BLaER1 treated with 17β-estradiol and CSF1 and Interleukin-3, amounts not matched to agents 10 nM and 100 nM (cell line): Measurements from ENCODE around the gene KAT2A.

Experiments
- H3K27ac ChIP-seq, 11 experiments: shearing (Covaris generic); formaldehyde crosslinking; 2 replicates each; pipeline ENCODE4 v1.8.1; 2022
- H3K27me3 ChIP-seq, 11 experiments: shearing (Covaris generic); formaldehyde crosslinking; 2 replicates each; pipeline ENCODE4 v1.8.1; 2022
- H3K36me3 ChIP-seq, 11 experiments: shearing (Covaris generic); formaldehyde crosslinking; 2 replicates each; pipeline ENCODE4 v1.8.1; 2022
- H3K4me1 ChIP-seq, 10 experiments: shearing (Covaris generic); formaldehyde crosslinking; 2 replicates each; pipeline ENCODE4 v1.8.1; 2022
- H3K4me2 ChIP-seq, 11 experiments: shearing (Covaris generic); formaldehyde crosslinking; 2 replicates each; pipeline ENCODE4 v1.8.1; 2022
- H3K4me3 ChIP-seq, 10 experiments: shearing (Covaris generic); formaldehyde crosslinking; 2 replicates each; pipeline ENCODE4 v1.8.1; 2022
- H3K9ac ChIP-seq, 11 experiments: shearing (Covaris generic); formaldehyde crosslinking; 2 replicates each; pipeline ENCODE4 v1.8.1; 2022
- H3K9me3 ChIP-seq, 11 experiments: shearing (Covaris generic); formaldehyde crosslinking; replicated peaks in 1 of 11; 2 replicates each; pipeline ENCODE4 v1.8.1; 2022
- H4K20me1 ChIP-seq, 11 experiments: shearing (Covaris generic); formaldehyde crosslinking; 2 replicates each; pipeline ENCODE4 v1.8.1; 2022
- Cebpa-rat ChIP-seq, 11 experiments: shearing (Covaris generic); IDR thresholded peaks; 2 replicates each; pipeline ENCODE4 v1.8.1; 2022

KAT2A gene

DNA sequence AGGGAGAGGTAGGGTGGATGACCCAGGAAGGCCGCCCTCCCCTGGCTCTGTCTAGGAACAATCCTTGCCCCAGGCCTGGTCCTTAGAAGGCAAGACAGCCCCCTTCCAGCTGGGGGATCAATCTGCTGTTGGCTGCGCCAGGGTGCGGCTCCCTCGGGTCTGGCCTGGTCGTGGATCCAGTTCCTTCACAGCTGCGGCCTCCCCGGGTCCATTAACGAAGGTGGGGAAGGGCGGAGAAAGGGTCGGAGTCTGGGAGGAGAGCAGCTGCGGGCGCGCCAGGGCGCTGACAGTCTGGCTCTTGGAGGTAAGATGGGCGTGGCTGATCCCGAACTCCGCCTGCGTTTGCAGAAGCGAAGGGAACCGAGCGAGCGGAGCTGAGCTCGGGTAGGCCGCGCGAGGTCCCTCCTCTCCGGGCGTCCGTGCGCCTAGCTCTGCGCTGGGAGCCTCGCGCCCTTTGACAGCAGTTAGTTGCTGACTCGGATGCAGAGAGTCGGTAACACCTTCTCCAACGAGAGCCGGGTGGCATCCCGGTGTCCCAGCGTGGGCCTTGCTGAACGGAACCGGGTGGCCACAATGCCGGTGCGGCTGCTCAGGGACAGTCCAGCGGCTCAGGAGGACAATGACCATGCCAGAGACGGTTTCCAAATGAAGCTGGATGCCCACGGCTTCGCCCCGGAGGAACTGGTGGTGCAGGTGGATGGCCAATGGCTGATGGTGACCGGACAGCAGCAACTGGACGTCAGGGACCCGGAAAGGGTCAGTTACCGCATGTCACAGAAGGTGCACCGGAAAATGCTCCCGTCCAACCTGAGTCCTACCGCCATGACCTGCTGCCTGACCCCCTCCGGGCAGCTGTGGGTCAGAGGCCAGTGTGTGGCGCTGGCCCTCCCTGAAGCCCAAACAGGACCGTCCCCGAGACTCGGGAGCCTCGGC is 1.5 kb upstream of the KAT2A start, which contains the start of gene HSPB9:
TSS of gene HSPB9 (plus strand) at position 434 of the 933 bp plus-strand sequence. CDS start at position 481, 47 bp downstream.
- Histone ChIP-seq H3K4me1 (peaks cover 15 to 39% (median 26%) of the 10 kb centered on the region in 10 experiments), H3K27ac (peak within 1 kb of the TSS in 3 of 11 experiments; percentile 28 to 75 (median 36); a peak in 3 of 22 replicates), H3K36me3 (peaks cover 44 to 76% (median 55%) of the 10 kb centered on the region in 11 experiments), H3K9me3 (no peaks in the 10 kb centered on the region), H4K20me1 (peaks cover 0 to 25% (median 2%) of the 10 kb centered on the region in 11 experiments; a peak in 8 of 22 replicates), H3K4me3 (no peak within 1 kb of the TSS), H3K27me3 (no peaks in the 10 kb centered on the region), H3K4me2 (peak within 1 kb of the TSS in 10 of 11 experiments; percentile 50 to 90 (median 78); a peak in 17 of 22 replicates), H3K9ac (peak within 1 kb of the TSS in 5 of 11 experiments; percentile 11 to 81 (median 68); a peak in 5 of 22 replicates)
- TF ChIP-seq Cebpa-rat (IDR thresholded peaks at IDR 0.05): no peak

DNA sequence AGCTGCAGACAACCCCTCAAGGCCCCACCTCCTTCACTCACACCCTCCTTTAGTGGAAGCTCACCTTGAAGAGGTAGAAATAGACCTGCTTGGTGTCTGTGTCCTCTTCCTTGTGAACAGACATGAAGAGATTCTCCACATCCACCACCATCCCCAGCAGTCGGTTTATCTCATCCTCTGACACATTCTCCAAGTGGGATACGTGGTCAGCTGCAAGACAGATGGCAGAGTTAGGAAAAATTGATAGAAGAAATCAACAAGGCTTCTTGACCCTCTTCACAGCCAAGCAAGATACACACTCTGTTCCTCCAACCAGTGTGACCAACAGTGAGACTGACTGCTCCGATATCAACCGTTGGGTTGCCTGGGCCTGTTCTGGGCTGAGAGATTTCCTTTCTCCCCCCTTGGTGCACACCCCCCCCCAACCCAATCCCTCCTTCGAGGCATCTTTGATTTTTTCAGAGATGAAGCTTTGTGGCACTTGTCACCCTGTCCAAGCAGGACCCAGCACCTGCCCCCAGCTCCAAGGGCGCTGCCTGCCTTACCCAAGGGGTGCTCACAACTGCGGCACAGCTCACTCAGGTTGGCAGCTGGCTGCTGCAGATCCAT is 902 bp downstream of the KAT2A start:
- peak overlapping the region; percentile 38 to 81 (median 73); a peak in 19 of 22 replicates for H3K9ac ChIP-seq
- H3K27ac ChIP-seq: peak overlapping the region in 4 of 11 experiments; percentile 8 to 75 (median 41); a peak in 5 of 22 replicates
- H3K36me3 ChIP-seq: peaks cover 39 to 73% (median 47%) of the 10 kb centered on the region in 11 experiments

DNA sequence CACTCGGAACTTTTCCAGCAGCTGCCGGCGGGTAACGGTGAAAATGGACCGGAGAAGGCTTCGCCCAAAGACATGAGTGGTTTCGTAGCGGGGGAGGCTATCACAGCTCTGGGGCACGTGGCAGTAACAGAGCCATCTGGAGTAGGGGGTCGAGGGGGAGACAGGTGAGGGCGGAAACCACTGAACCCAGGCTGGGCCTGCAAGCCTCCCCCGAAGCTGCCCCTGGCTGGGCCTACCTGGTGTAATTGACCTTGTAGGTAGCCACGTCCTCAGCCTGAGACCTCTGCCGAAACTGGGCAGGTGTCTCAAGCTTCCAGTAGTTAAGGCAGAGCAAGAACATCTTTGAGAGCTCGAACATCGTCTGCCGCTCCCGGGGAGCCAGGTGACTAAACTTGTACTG is 1.9 kb downstream of the KAT2A start:
- Histone ChIP-seq H3K9ac (peak overlapping the region in 7 of 11 experiments; percentile 7 to 81 (median 33); a peak in 6 of 22 replicates), H3K9me3 (no peaks in the 10 kb centered on the region), H3K4me3 (no peak overlapping the region), H3K36me3 (peaks cover 32 to 75% (median 43%) of the 10 kb centered on the region in 11 experiments), H3K27me3 (no peaks in the 10 kb centered on the region), H3K27ac (no peak overlapping the region), H3K4me1 (peaks cover 15 to 41% (median 29%) of the 10 kb centered on the region in 10 experiments), H3K4me2 (peak overlapping the region in 8 of 11 experiments; percentile 2 to 90 (median 78); a peak in 6 of 22 replicates), H4K20me1 (peaks cover 0 to 14% (median 0%) of the 10 kb centered on the region in 11 experiments; a peak in 6 of 22 replicates)
- TF ChIP-seq Cebpa-rat (IDR thresholded peaks at IDR 0.05): no peak

More for the DNA sequence above, 902 bp downstream of the KAT2A start:
- TF ChIP-seq Cebpa-rat (IDR thresholded peaks at IDR 0.05): no peak
- Histone ChIP-seq H3K9me3 (no peaks in the 10 kb centered on the region), H4K20me1 (peaks cover 0 to 14% (median 0%) of the 10 kb centered on the region in 11 experiments; a peak in 7 of 22 replicates), H3K4me2 (peak overlapping the region; percentile 69 to 93 (median 83)), H3K4me1 (peaks cover 15 to 39% (median 29%) of the 10 kb centered on the region in 10 experiments), H3K27me3 (no peaks in the 10 kb centered on the region), H3K4me3 (peak overlapping the region; percentile 42 to 70 (median 59))

- Histone ChIP-seq H3K4me2 (peak overlapping the region in 3 of 11 experiments; percentile 2 to 90 (median 83); a peak in 2 of 22 replicates), H3K27ac (peak overlapping the region in 1 of 11 experiments; percentile 26; a peak in 2 of 22 replicates), H3K4me1 (peaks cover 15 to 49% (median 30%) of the 10 kb centered on the region in 10 experiments), H3K27me3 (no peaks in the 10 kb centered on the region), H3K4me3 (no peak overlapping the region), H3K9ac (peak overlapping the region in 8 of 11 experiments; percentile 7 to 81 (median 34); a peak in 8 of 22 replicates), H3K9me3 (no peaks in the 10 kb centered on the region), H3K36me3 (peaks cover 36 to 79% (median 46%) of the 10 kb centered on the region in 11 experiments), H4K20me1 (peaks cover 0 to 14% (median 0%) of the 10 kb centered on the region in 11 experiments; a peak in 6 of 22 replicates)
- TF ChIP-seq Cebpa-rat (IDR thresholded peaks at IDR 0.05): no peak
Observed at GRCh38 chr17:42118545-42118944, 2.6 kb downstream of the KAT2A start.

GRCh38 chr17:42118126-42118510 is 3.0 kb downstream of the KAT2A start:
- peaks cover 38 to 79% (median 47%) of the 10 kb centered on the region in 11 experiments for H3K36me3 ChIP-seq
- peak overlapping the region in 1 of 11 experiments; percentile 26; a peak in 2 of 22 replicates for H3K27ac ChIP-seq
- H3K9ac ChIP-seq: peak overlapping the region in 6 of 11 experiments; percentile 8 to 80 (median 34); a peak in 5 of 22 replicates
- H3K4me3 ChIP-seq: no peak overlapping the region
- H4K20me1 ChIP-seq: peaks cover 0 to 14% (median 0%) of the 10 kb centered on the region in 11 experiments; a peak in 6 of 22 replicates
- H3K27me3 ChIP-seq: no peaks in the 10 kb centered on the region
- H3K4me1 ChIP-seq: peaks cover 19 to 53% (median 34%) of the 10 kb centered on the region in 10 experiments
- H3K4me2 ChIP-seq: peak overlapping the region in 1 of 11 experiments; percentile 83; a peak in 1 of 22 replicates
- no peaks in the 10 kb centered on the region for H3K9me3 ChIP-seq
- no peak for TF ChIP-seq Cebpa-rat (IDR thresholded peaks at IDR 0.05)

DNA sequence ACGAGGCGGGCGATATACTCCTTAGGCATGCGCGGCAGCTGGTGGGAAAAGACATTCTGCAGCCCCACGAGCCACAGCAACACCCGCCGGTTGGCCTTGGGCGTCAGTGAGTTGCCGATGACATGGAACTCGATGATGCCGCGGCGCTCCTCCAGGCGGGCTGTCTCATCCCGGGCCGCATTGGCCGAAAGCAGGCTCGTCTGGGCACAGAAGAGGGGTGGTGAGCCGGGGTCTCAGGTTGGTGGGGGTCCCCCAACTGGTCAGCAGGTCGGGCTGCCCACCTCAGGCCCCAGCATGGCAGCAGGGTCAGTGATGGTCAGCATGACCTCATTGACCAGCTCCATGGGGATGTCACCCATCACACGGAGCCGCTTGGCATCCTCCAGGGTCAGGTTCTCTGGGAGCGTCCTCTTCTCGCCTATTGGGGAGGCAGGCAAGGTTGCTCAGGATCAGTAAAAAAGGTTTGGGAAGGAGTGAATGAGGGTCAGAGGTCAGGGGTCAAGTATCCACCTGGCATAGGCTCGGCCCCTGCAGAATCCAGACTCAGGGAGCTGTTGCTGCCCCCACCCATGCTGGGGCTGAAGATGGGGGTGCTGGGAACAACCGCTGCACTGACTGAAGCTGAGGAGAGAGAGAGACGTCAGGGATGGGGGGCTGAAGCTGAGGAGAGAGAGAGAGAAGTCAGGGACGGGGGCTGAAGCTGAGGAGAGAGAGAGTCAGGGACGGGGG is 3.6 kb downstream of the KAT2A start:
- TF ChIP-seq Cebpa-rat (IDR thresholded peaks at IDR 0.05): no peak
- Histone ChIP-seq H3K27ac (no peak overlapping the region), H3K4me1 (peaks cover 24 to 58% (median 39%) of the 10 kb centered on the region in 10 experiments), H3K4me2 (no peak overlapping the region), H3K9me3 (no peaks in the 10 kb centered on the region), H3K27me3 (no peaks in the 10 kb centered on the region), H3K4me3 (no peak overlapping the region), H3K36me3 (peaks cover 33 to 77% (median 42%) of the 10 kb centered on the region in 11 experiments), H3K9ac (peak overlapping the region in 2 of 11 experiments; percentile 8 to 29; a peak in 3 of 22 replicates), H4K20me1 (peaks cover 0 to 12% (median 0%) of the 10 kb centered on the region in 11 experiments; a peak in 6 of 22 replicates)

GRCh38 chr17:42116705-42117396 is 4.3 kb downstream of the KAT2A start:
- Histone ChIP-seq H3K27ac (no peak overlapping the region), H3K4me2 (peak overlapping the region in 1 of 11 experiments; percentile 29; a peak in 1 of 22 replicates), H3K9ac (peak overlapping the region in 1 of 11 experiments; percentile 18; a peak in 1 of 22 replicates), H3K36me3 (peaks cover 27 to 70% (median 36%) of the 10 kb centered on the region in 11 experiments), H3K9me3 (no peaks in the 10 kb centered on the region), H3K4me1 (peaks cover 29 to 57% (median 44%) of the 10 kb centered on the region in 10 experiments), H3K4me3 (no peak overlapping the region), H3K27me3 (no peaks in the 10 kb centered on the region), H4K20me1 (peaks cover 0 to 9% (median 0%) of the 10 kb centered on the region in 11 experiments; a peak in 6 of 22 replicates)
- no peak for TF ChIP-seq Cebpa-rat (IDR thresholded peaks at IDR 0.05)
